Activated T-helper 1 cell treated with Interleukin-2 at 50 U/mL for 16 hours (primary cell): ENCODE data around the gene CEP76.

Experiments used
- DNase-seq: peaks from one replicate; pipeline ENCODE4 v3.0.0-alpha.2; 2020; ENCODE audit warnings: low read depth

Gene CEP76, protein sequence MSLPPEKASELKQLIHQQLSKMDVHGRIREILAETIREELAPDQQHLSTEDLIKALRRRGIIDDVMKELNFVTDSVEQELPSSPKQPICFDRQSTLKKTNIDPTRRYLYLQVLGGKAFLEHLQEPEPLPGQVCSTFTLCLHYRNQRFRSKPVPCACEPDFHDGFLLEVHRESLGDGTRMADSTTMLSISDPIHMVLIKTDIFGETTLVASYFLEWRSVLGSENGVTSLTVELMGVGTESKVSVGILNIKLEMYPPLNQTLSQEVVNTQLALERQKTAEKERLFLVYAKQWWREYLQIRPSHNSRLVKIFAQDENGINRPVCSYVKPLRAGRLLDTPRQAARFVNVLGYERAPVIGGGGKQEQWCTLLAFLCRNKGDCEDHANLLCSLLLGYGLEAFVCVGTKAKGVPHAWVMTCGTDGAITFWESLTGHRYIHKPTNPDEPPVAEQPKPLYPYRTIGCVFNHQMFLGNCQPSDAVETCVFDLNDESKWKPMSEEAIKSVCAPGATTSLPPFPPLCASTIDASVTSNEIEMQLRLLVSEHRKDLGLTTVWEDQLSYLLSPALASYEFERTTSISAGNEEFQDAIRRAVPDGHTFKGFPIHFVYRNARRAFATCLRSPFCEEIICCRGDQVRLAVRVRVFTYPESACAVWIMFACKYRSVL

GRCh38 chr18:12702221-12703095 lies at the start of gene CEP76, which contains the start of gene PSMG2:
Gene CEP76, minus strand, starts transcription at chr18:12702723. Its CDS starts 175 bp downstream, at chr18:12702548.
Gene PSMG2, plus strand, starts transcription at chr18:12703042. Its CDS starts 66 bp downstream, at chr18:12703108.
- DNase-seq = peak; percentile 72

GRCh38 chr18:12751891-12752290 lies 49.4 kb upstream of the CEP76 start:
- no peak for DNase-seq

DNA sequence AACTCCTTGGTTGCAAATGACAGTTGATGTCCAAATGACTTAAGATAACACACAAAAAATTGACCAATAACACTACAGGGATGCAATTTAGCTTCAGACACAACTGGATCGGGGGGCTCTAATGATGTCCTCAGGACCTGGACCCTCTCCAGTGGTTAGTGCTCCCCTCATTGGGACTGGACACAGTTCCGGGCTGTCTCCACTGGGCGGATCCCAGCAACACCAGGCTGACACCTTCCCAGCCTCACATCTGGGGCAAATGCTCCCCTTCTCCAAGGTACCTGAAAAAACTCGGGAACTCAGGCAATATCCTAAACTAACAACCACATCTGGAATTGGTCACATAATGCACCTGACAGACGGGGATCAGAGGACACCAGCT lies 49.0 kb upstream of the CEP76 start:
- DNase-seq = no peak

- DNase-seq = no peak
Measured at GRCh38 chr18:12750715-12751502, 48.4 kb upstream of the CEP76 start.

- no peak for DNase-seq
Measured at GRCh38 chr18:12750076-12750714, 47.7 kb upstream of the CEP76 start.

DNA sequence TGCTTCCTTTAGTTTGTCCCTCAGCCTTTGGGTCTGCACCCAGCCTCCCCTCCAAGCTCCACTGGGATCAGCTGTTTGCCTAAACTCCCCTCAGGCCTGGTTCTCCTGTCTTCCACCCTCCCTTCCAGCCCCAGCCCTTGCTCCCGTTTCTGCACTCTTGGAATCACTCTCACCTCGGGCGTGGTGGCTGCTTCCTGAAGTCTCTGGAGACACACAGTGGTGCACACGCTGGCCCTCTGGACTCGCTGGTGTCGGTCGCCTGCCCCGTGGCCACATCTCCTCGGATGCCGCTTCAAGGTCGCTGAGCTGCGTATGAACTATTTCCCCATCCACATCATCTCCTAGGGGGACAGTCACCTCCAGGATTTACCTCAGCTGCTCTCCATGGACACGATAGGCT lies 46.6 kb upstream of the CEP76 start:
- no peak for DNase-seq

- no peak for DNase-seq
Measured at GRCh38 chr18:12748671-12749070, 46.1 kb upstream of the CEP76 start.

- no peak for DNase-seq
Measured at GRCh38 chr18:12747530-12748315, 45.2 kb upstream of the CEP76 start.

GRCh38 chr18:12745095-12745795 lies 42.7 kb upstream of the CEP76 start:
- no peak for DNase-seq

GRCh38 chr18:12744103-12744502 lies 41.6 kb upstream of the CEP76 start:
- DNase-seq = no peak

GRCh38 chr18:12742453-12742852 lies 39.9 kb upstream of the CEP76 start:
- no peak for DNase-seq

- DNase-seq = no peak
Measured at GRCh38 chr18:12741351-12741750, 38.8 kb upstream of the CEP76 start.

- no peak for DNase-seq
Measured at GRCh38 chr18:12737243-12737902, 34.9 kb upstream of the CEP76 start.

- peak; percentile 18 for DNase-seq
Measured at GRCh38 chr18:12726774-12727550, 24.4 kb upstream of the CEP76 start.

- DNase-seq = no peak
Measured at GRCh38 chr18:12726331-12726730, 23.8 kb upstream of the CEP76 start.

DNA sequence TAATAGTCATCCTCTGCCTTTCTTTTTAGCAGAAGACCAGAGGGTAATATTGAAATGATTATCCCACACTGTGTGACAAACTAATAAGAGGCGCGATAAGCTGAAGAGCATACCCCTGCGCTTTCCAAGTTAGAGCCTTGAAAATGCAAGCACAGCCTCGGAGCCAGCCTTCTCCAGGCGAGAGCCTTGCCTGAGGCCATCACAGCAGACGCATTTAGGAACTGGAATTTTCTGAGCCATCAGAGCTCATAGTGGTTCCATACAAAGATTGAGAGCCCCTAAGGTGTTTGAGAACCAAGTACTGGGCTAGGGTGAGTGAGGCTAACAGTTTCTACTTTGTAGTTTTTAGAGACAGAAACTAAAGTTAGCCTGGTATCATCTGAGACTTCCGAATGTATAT lies 20.2 kb upstream of the CEP76 start:
- DNase-seq = no peak

GRCh38 chr18:12721495-12722275 lies 19.2 kb upstream of the CEP76 start:
- no peak for DNase-seq

GRCh38 chr18:12711446-12711845 lies 8.9 kb upstream of the CEP76 start:
- no peak for DNase-seq
